ENCODE results near the gene BCR.
"Not testable (repeated sequence)": the region's sequence is repeated elsewhere in the genome, so short reads cannot be mapped to it uniquely, and the experiment has no call there.

BCR gene

GRCh38 chr22:23180301-23180892, at the start of gene BCR:
Gene BCR (plus strand): TSS chr22:23180509. CDS start chr22:23180961, 452 bp downstream.
- peak; percentile 72 for DNase-seq

- no peak for DNase-seq
Measured at GRCh38 chr22:23130697-23131096, 49.6 kb upstream of the BCR start.

DNA sequence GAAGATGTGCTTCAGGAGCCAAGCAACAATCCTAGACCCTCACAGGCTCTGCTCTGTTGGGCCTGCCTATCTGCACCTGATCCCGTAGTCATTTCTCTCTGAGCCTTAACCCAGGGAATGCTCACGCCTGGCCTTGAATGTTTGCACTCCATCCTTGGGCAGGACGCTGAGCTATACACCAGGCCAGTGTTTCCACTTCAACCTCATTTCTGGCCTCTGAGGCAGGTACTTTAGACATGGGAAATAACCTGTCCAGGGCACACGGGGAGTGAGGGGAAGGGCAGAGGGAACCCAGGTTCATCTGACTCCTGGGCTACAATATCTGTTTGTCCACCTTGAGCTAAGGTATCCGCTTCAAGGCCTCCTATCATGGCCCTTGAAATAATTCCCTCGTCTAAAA, 48.4 kb upstream of the BCR start:
- no peak for DNase-seq

DNA sequence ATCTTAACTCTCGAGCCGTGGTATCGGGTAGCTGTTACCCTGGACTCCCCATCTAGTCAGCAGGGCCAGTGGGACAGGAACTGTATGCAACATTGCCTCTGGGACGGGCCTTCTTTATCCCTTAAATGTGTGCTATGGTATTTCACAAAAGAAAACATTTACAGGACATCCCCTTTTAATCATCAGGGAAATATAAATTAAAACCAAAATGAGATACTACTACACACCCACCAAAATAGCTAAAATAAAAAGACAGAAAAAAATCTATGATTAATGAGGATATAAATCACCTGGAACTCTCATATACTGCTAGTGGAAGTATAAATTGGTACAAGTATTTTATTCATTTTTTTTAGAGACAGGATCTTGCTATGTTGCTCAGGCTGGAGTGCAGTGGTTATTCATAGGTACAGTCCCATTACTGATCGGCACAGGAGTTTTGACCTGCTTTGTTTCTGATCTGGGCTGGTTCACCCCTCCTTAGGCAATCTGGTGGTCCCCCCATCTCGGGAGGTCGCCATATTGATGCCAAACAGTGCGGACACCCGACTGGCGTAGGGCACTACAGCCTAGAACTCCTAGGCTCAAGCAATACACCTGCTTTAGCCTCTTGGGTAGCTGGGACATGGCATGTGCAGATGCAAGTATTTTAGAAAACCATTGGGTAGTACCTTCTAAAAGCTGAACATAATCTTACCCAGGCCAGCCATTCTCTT, 47.8 kb upstream of the BCR start:
- no peak for DNase-seq

- no peak for DNase-seq
Measured at GRCh38 chr22:23133922-23134321, 46.4 kb upstream of the BCR start.

- DNase-seq, result not testable (repeated sequence)
Measured at GRCh38 chr22:23136991-23137390, 43.3 kb upstream of the BCR start.

- DNase-seq, result no peak
Measured at GRCh38 chr22:23137468-23137867, 42.8 kb upstream of the BCR start.

- DNase-seq, result peak; percentile 64
Measured at GRCh38 chr22:23137905-23138561, 42.3 kb upstream of the BCR start.

DNA sequence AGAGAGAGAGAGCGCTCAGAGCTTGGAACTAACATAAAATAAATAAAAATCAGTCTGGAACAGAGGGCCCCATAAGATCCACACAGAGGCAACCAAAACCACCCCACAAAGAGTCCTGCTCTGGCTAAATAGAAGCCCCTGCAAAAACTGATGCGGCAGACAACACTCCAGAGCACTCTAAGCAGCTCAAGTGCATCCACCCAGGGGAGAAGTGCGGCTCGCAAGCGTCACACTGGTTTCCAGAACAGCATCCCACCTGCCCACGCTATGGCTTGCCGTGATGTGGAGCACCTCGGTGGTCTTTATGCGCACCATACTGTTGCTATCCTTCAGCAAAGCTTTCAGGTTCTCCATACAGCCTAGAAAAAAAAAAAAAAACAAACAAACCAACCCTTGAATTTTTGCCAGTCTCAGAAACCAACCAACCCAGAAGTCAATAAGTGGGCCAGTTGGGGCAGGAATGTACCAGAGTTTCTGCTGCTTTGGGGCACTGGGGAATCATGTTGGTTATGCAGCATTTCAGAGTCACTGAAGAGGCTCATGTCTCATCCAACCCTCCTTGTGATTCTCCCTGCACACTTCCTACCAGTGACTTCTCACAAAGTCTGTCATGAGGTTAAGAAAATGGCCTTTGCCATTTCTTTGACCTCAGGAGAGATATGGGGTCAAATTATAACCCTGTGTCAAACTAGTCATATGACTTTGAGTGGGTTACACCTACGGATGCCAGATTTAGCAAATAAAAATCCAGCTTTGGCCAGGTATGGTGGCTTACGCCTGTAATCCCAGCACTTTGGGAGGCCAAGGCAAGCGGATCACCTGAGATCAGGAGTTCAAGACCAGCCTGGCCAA, 41.5 kb upstream of the BCR start:
- no peak for DNase-seq

DNA sequence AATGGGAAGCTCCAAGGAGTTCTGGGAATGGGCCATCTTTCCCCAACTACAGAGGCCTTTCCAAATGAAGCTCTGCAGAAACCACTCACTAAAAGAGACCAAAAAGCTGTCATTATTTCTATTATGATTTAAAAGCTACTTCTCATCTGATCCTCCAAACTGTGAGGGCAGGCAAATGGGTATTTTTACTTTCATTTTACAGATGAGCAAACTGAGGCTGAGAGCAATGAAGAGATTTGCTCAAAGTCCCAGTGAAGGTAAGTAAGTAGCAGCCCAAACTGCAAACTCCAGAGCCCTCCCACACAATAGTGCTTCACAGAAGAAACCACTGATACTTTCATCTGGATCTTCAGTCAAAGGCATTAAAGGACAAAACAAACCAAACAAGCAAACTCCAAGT, 39.9 kb upstream of the BCR start:
- no peak for DNase-seq

- DNase-seq, result no peak
Measured at GRCh38 chr22:23142546-23143105, 37.7 kb upstream of the BCR start.

DNA sequence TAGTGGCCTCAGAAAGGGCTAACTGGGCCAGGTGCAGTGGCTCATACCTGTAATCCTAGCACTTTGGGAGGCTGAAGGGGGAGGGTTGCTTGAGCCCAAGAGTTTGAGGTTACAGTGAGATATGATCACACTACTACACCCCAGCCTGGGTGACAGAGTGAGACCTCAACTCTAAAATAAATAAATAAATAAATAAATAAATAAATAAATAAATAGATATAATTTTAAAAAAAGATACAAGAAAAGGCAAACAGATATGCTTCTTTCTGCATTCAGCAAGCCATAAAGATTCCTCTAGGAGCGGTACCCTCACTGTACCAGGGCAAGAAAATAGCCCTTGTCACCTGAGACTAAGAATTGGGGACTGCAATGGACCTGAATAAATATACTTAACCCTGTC, 37.2 kb upstream of the BCR start:
- DNase-seq, result no peak

DNA sequence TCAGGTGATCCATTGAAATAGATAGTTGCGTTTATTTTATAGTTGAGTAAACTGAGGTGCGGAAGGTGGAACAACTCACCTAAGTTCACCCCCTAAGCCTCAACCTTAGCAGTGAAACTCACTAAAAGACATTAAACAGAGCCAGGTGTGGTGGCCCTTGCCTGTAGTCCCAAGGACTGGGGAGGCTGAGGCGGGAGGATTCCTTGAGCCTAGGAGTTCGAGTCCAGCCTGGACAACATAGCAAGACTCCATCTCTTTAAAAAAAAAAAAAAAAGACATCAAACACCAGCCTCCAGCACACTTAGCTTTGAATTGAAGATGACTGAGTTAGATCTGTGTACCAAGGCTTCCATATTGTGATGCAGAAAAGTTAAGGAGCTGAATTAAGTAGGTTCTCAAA, 35.9 kb upstream of the BCR start:
- no peak for DNase-seq

DNA sequence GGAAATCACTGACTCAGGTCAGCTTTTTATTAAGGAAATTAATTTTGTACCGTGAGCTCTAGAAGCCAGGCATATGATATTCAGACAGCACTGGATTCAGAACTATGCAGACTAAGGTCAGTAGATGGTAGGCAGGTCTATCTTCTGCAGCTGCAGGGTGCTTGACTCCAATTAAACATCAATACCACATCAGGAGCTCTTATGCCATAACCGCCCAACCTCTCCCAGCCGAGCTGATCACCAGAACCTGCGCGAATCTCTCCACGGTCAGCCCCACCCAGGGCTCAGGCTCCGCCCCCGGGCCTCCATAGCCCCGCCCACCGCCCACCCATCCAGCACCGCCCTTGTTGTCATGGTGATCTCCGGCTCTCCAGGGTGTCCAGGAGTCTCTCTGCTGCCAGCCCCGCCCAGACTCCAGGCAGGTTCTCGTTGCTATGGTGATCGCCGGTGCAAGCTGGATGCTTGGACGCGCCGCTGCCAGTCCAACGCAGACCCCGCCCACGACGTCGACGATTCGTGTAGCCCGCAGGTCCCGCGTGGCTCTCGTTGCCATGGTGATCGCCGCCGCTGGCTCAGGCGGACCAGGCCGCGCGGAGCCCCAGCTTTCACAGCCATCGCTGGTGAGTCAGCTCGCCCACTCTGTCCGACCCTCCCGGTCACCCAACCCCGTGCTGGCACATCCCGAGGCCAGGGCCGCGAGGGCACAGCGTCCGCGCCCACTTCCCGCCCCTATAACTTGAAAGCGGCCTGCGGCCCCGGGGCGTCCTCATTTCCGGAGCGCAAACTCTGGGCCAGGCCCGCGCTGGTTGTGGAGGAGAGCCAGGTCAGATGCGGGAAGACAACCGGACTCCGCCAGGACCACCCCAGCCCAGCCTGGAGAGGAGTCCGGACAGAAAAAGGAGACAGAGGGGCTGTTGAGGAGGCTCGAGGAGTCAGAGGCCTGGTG, 35.1 kb upstream of the BCR start, which contains the start of gene RAB36:
RAB36 (plus strand) TSS at position 546 of the 946 bp plus-strand sequence. CDS start 1,140 bp downstream, outside the sequence.
- DNase-seq, result peak; percentile 89

DNA sequence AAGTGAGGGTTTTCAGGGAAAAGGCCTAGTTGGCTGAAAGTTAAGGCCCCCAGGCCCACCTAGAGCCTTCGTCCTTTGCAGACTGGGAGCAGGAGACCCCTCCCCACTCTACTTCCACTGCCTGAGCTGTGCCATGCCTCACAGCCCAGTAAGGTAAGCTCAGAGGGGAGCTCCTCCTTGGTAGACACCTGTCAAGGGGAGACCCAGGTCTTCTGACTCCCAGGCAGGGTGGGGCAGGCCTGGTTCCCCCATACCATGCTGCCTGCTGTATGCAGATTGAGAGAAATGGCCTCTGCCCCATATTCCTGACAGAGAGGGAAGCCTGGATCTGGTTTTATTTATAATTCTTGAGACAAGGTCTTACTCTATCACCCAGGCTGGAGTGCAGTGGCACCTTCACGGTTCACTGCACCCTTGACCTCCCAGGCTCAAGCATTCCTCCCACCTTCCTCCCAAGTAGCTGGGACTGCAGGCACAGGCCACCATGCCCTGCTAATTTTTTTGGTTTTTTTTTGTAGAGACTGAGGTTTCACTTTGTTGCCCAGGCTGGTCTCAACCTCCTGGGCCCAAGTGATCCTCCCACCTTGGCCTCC, 34.3 kb upstream of the BCR start:
- no peak for DNase-seq

- DNase-seq, result no peak
Measured at GRCh38 chr22:23146478-23147205, 33.7 kb upstream of the BCR start.

DNA sequence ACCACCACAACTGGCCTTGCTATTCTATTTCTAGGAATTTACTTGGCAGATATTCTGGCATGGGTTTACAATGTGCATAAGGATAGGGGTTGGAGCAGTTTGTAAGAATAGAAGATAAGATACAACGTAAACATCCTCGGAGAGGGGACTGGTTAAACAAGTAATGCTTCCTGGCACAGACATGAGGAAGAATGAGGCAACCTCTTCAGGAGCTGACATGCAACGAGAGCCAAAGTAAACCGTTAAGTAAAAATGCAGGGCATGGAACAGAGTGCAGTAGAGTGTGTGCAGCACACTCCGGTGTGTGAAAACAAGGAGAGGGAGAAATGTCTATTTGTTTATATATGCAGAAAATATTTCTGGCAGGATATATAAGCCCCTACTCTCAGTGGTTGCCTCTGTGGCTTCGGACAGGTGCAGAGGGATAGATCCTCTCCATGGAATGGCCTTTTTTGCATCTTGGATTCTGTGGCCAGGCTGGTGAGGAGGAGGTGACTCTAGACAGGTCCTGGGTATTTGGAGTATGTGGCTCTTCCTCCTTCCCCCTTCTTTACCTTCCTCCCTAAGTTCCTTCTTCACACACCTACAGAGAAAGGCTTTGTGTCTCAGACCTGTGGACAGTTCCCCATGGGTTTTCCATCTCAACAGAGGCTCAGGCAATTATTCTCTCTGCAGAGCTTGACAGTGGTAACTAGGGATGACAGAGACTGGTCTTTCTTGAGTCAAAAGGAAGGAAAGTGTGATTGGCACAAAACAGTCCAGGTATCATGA, 32.5 kb upstream of the BCR start:
- DNase-seq, result no peak

DNA sequence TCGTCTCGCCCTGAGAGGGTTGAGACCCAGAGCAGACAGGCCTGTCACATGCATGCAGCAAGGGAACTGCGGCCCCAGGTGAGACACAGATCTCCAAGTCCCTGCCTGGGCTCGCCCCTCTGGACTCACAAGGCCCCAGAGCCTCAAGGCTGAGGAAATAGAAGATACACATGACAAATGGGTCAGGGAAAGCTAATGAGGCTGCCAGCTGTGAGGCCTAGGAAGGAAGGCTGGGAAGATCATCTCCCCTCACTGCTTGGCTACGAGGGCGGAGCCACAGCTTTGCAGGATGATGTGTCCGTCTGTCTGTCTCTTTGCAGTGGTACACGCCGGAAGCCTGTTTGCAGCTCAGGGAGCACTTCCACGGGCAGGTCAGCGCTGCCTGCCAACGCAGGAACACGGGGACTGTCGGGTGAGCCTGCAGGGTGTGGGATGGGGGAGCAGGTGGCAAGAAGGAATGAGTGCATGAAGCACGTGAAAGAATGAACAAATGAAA, 30.5 kb upstream of the BCR start:
- DNase-seq, result no peak

- no peak for DNase-seq
Measured at GRCh38 chr22:23150762-23151161, 29.5 kb upstream of the BCR start.

DNA sequence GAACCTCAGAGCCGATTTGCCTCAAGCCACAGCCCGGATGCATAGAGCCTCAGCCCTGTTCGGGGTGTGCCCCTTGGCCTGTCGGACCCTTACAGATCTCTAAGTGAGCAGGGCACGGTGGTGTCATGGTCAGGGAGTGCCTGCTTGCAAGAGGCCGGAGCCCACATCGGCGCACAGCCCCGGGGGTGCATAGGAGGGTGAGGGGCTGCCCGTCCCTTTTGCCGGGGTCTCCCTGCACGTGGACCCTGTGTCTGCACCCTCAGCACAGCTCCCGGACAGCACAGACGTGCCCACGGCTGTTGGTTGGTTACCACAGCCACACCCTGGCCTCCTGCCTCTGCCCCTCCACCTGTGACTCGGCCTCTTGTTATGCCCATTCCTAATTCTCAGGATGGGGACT, 28.5 kb upstream of the BCR start:
- DNase-seq, result no peak
